ENCODE results near the gene ATL1. TPM values are rescaled to one million over a fixed set of nuclear protein-coding genes. Genes with fewer than 3 reads are reported as not detected.

ATL1 gene
- total and polyA plus RNA-seq, 2 donors, result 1.5 to 2.6 TPM

- H3K36me3 ChIP-seq (ENCODE audit: control insufficient read depth in 2 of 2, insufficient read depth in 2 of 2, low read length in 1 of 2), result no peaks in the 10 kb centered on the region
- H3K27me3 ChIP-seq (ENCODE audit: control insufficient read depth in 2 of 2, insufficient read depth in 1 of 2, low read length in 1 of 2), result no peaks in the 10 kb centered on the region
- no peak for DNase-seq (ENCODE audit: low read depth in 6 of 9, low spot score in 9 of 9)
- peaks cover 12 to 20% of the 10 kb centered on the region in 2 donors for H3K4me1 ChIP-seq (ENCODE audit: control insufficient read depth in 2 of 2, insufficient read depth in 2 of 2, low read length in 2 of 2)
- no peaks in the 10 kb centered on the region for H3K9me3 ChIP-seq (ENCODE audit: control insufficient read depth in 2 of 2, insufficient read depth in 1 of 2, low read length in 1 of 2)
- WGBS, result 79% methylated on average over 6 of the region's 6 CpGs
- H3K27ac ChIP-seq (ENCODE audit: low read depth in 1 of 2, low read length in 1 of 2), result peak overlapping the region in 1 of 2 donors; percentile 74
- no peak overlapping the region for H3K4me3 ChIP-seq (ENCODE audit: low read length in 2 of 2)
Observed at GRCh38 chr14:50524731-50525515, 35.0 kb upstream of the ATL1 start.

GRCh38 chr14:50528000-50528399, 31.9 kb upstream of the ATL1 start:
- no peaks in the 10 kb centered on the region for H3K36me3 ChIP-seq (ENCODE audit: control insufficient read depth in 2 of 2, insufficient read depth in 2 of 2, low read length in 1 of 2)
- peaks cover 14 to 27% of the 10 kb centered on the region in 2 donors for H3K4me1 ChIP-seq (ENCODE audit: control insufficient read depth in 2 of 2, insufficient read depth in 2 of 2, low read length in 2 of 2)
- 95% methylated on average over 1 of the region's 1 CpG for whole genome bisulfite sequencing
- no peak overlapping the region for H3K27ac ChIP-seq (ENCODE audit: low read depth in 1 of 2, low read length in 1 of 2)
- H3K4me3 ChIP-seq (ENCODE audit: low read length in 2 of 2), result no peak overlapping the region
- H3K9me3 ChIP-seq (ENCODE audit: control insufficient read depth in 2 of 2, insufficient read depth in 1 of 2, low read length in 1 of 2), result peaks cover 0 to 4% of the 10 kb centered on the region in 2 donors
- no peak for DNase-seq (ENCODE audit: low read depth in 6 of 9, low spot score in 9 of 9)
- no peaks in the 10 kb centered on the region for H3K27me3 ChIP-seq (ENCODE audit: control insufficient read depth in 2 of 2, insufficient read depth in 1 of 2, low read length in 1 of 2)

GRCh38 chr14:50529288-50530179, 30.4 kb upstream of the ATL1 start:
- no peak overlapping the region for H3K4me3 ChIP-seq (ENCODE audit: low read length in 2 of 2)
- peaks cover 9 to 21% of the 10 kb centered on the region in 2 donors for H3K4me1 ChIP-seq (ENCODE audit: control insufficient read depth in 2 of 2, insufficient read depth in 2 of 2, low read length in 2 of 2)
- peak in 1 of 9 donors; percentile 12 for DNase-seq (ENCODE audit: low read depth in 6 of 9, low spot score in 9 of 9)
- no peak overlapping the region for H3K27ac ChIP-seq (ENCODE audit: low read depth in 1 of 2, low read length in 1 of 2)
- WGBS, result 82% methylated on average over 6 of the region's 6 CpGs
- peaks cover 0 to 4% of the 10 kb centered on the region in 2 donors for H3K9me3 ChIP-seq (ENCODE audit: control insufficient read depth in 2 of 2, insufficient read depth in 1 of 2, low read length in 1 of 2)
- no peaks in the 10 kb centered on the region for H3K36me3 ChIP-seq (ENCODE audit: control insufficient read depth in 2 of 2, insufficient read depth in 2 of 2, low read length in 1 of 2)
- no peaks in the 10 kb centered on the region for H3K27me3 ChIP-seq (ENCODE audit: control insufficient read depth in 2 of 2, insufficient read depth in 1 of 2, low read length in 1 of 2)

GRCh38 chr14:50530358-50530757, 29.6 kb upstream of the ATL1 start:
- H3K9me3 ChIP-seq (ENCODE audit: control insufficient read depth in 2 of 2, insufficient read depth in 1 of 2, low read length in 1 of 2), result peaks cover 0 to 4% of the 10 kb centered on the region in 2 donors
- 96% methylated on average over 1 of the region's 1 CpG for WGBS
- H3K27me3 ChIP-seq (ENCODE audit: control insufficient read depth in 2 of 2, insufficient read depth in 1 of 2, low read length in 1 of 2), result no peaks in the 10 kb centered on the region
- H3K27ac ChIP-seq (ENCODE audit: low read depth in 1 of 2, low read length in 1 of 2), result no peak overlapping the region
- no peak for DNase-seq (ENCODE audit: low read depth in 6 of 9, low spot score in 9 of 9)
- peaks cover 4 to 15% of the 10 kb centered on the region in 2 donors for H3K4me1 ChIP-seq (ENCODE audit: control insufficient read depth in 2 of 2, insufficient read depth in 2 of 2, low read length in 2 of 2)
- H3K36me3 ChIP-seq (ENCODE audit: control insufficient read depth in 2 of 2, insufficient read depth in 2 of 2, low read length in 1 of 2), result no peaks in the 10 kb centered on the region
- H3K4me3 ChIP-seq (ENCODE audit: low read length in 2 of 2), result no peak overlapping the region

GRCh38 chr14:50530794-50531365, 29.1 kb upstream of the ATL1 start:
- H3K4me1 ChIP-seq (ENCODE audit: control insufficient read depth in 2 of 2, insufficient read depth in 2 of 2, low read length in 2 of 2), result peaks cover 4 to 13% of the 10 kb centered on the region in 2 donors
- 81% methylated on average over 8 of the region's 8 CpGs for WGBS
- H3K36me3 ChIP-seq (ENCODE audit: control insufficient read depth in 2 of 2, insufficient read depth in 2 of 2, low read length in 1 of 2), result no peaks in the 10 kb centered on the region
- H3K27me3 ChIP-seq (ENCODE audit: control insufficient read depth in 2 of 2, insufficient read depth in 1 of 2, low read length in 1 of 2), result no peaks in the 10 kb centered on the region
- peak overlapping the region; percentile 77 to 83 for H3K4me3 ChIP-seq (ENCODE audit: low read length in 2 of 2)
- peak in 1 of 9 donors; percentile 11 for DNase-seq (ENCODE audit: low read depth in 6 of 9, low spot score in 9 of 9)
- no peak overlapping the region for H3K27ac ChIP-seq (ENCODE audit: low read depth in 1 of 2, low read length in 1 of 2)
- peaks cover 0 to 4% of the 10 kb centered on the region in 2 donors for H3K9me3 ChIP-seq (ENCODE audit: control insufficient read depth in 2 of 2, insufficient read depth in 1 of 2, low read length in 1 of 2)

GRCh38 chr14:50531595-50532501, 28.1 kb upstream of the ATL1 start:
- Histone ChIP-seq H3K27ac (ENCODE audit: low read depth in 1 of 2, low read length in 1 of 2) (peak overlapping the region; percentile 67 to 86), H3K9me3 (ENCODE audit: control insufficient read depth in 2 of 2, insufficient read depth in 1 of 2, low read length in 1 of 2) (peaks cover 0 to 4% of the 10 kb centered on the region in 2 donors), H3K4me3 (ENCODE audit: low read length in 2 of 2) (peak overlapping the region; percentile 77 to 83), H3K4me1 (ENCODE audit: control insufficient read depth in 2 of 2, insufficient read depth in 2 of 2, low read length in 2 of 2) (peaks cover 4 to 13% of the 10 kb centered on the region in 2 donors), H3K27me3 (ENCODE audit: control insufficient read depth in 2 of 2, insufficient read depth in 1 of 2, low read length in 1 of 2) (no peaks in the 10 kb centered on the region), H3K36me3 (ENCODE audit: control insufficient read depth in 2 of 2, insufficient read depth in 2 of 2, low read length in 1 of 2) (no peaks in the 10 kb centered on the region)
- WGBS, result under 1% methylated on average over 82 of the region's 82 CpGs
- peak in 4 of 9 donors; percentile 13 to 38 (median 32) for DNase-seq (ENCODE audit: low read depth in 6 of 9, low spot score in 9 of 9)

GRCh38 chr14:50532502-50533240, 27.3 kb upstream of the ATL1 start, which contains the start of gene MAP4K5:
MAP4K5 (minus strand) TSS chr14:50532569; CDS start chr14:50532049, 520 bp downstream.
- peak within 1 kb of the TSS; percentile 67 to 86 for H3K27ac ChIP-seq (ENCODE audit: low read depth in 1 of 2, low read length in 1 of 2)
- peak within 1 kb of the TSS; percentile 77 to 83 for H3K4me3 ChIP-seq (ENCODE audit: low read length in 2 of 2)
- under 1% methylated on average over 60 of the region's 60 CpGs for WGBS

More at GRCh38 chr14:50532502-50533240, 27.3 kb upstream of the ATL1 start, which contains the start of gene MAP4K5:
- Histone ChIP-seq H3K27me3 (ENCODE audit: control insufficient read depth in 2 of 2, insufficient read depth in 1 of 2, low read length in 1 of 2) (no peaks in the 10 kb centered on the region), H3K9me3 (ENCODE audit: control insufficient read depth in 2 of 2, insufficient read depth in 1 of 2, low read length in 1 of 2) (peaks cover 0 to 4% of the 10 kb centered on the region in 2 donors), H3K36me3 (ENCODE audit: control insufficient read depth in 2 of 2, insufficient read depth in 2 of 2, low read length in 1 of 2) (no peaks in the 10 kb centered on the region), H3K4me1 (ENCODE audit: control insufficient read depth in 2 of 2, insufficient read depth in 2 of 2, low read length in 2 of 2) (peaks cover 4 to 13% of the 10 kb centered on the region in 2 donors)
- peak in 8 of 9 donors; percentile 62 to 93 (median 80) for DNase-seq (ENCODE audit: low read depth in 6 of 9, low spot score in 9 of 9)
